Tibial artery (tissue), 4 donors: ENCODE data around the gene NID1.

Experiments used
- DNase-seq, 2 donors: peaks; one replicate each; pipeline ENCODE4 v3.0.0-alpha.2; 2019
- H3K27ac ChIP-seq, 2 donors: fragments of 200-600 bp; sonication (generic) in 1 of 2; 1 replicate in 1 of 2; 2 replicates in 1 of 2; pipeline ENCODE4 v1.5.1; 2018 to 2019; ENCODE audit warnings: mild to moderate bottlenecking in 1 of 2
- H3K27me3 ChIP-seq, 2 donors: fragments of 200-600 bp; sonication (generic) in 1 of 2; one replicate each; pipeline versions ENCODE4 v1.5.1 to v1.6.0; 2016 to 2019
- H3K36me3 ChIP-seq, 3 donors: fragments of 200-600 bp; sonication (generic) in 2 of 3; one replicate each; pipeline ENCODE4 v1.5.1; 2016 to 2019; ENCODE audit warnings: mild to moderate bottlenecking in 2 of 3
- H3K4me1 ChIP-seq, 4 donors: fragments of 200-600 bp; sonication (generic) in 2 of 4; 1 replicate in 3 of 4; 2 replicates in 1 of 4; pipeline ENCODE4 v1.5.1; 2016 to 2019
- H3K4me3 ChIP-seq, 2 donors: fragments of 200-600 bp; sonication (generic) in 1 of 2; 1 replicate in 1 of 2; 2 replicates in 1 of 2; pipeline ENCODE4 v1.5.1; 2018 to 2019; ENCODE audit warnings: mild to moderate bottlenecking in 2 of 2
- H3K9me3 ChIP-seq, 3 donors: fragments of 200-600 bp; sonication (generic) in 1 of 3; one replicate each; pipeline ENCODE4 v1.5.1; 2016 to 2019
- intact Hi-C: fragments of 100-400 bp; cut with DNase I; formaldehyde crosslinking; loops from one replicate; pipeline ENCODE4 v1.15.0; 2023; ENCODE audit warnings: low total_unique reads
- TF ChIP-seq, protein P1 (sequence below), 2 experiments: fragments of 200-600 bp in 1 of 2; fragments of 450-650 bp in 1 of 2; IDR thresholded peaks; one replicate each; pipeline ENCODE4 v1.5.1; 2017 to 2019; ENCODE audit warnings: antibody characterized with exemption in 2 of 2, mild to moderate bottlenecking in 1 of 2, moderate library complexity in 1 of 2

NID1 gene

DNA sequence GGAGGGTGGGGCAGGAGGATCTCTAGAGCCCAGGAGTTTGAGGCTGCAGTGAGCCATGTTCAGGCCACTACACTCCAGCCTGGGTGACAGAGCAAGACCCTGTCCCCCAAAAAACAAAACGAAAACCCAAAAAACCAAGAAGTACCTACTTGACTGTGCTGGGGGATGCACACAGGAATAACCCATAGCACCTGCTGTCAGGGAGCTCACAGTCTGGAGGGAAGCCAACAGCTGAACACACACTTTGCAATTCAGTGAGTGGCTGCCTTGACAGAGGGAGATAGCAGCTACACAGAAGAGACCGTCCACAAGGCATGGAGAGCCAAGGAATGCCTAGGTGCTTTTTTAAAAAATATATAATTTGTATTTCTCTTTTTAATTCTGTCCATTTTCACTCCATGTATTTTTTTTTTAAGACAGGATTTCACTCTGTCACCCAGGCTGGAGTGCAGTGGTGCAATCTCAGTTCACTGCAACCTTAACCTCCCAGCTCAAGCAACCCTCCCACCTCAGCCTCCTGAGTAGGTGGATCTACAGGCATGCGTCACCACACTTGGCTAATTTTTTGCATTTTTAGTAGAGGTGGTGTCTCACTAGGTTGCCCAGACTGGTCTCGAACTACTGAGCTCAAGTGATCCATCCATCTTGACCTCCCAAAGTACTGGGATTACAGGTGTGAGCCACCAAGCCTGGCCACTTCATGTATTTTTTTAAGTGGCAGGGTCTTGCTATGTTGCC lies 68.7 kb downstream of the NID1 start:
- H3K27ac ChIP-seq: no peak overlapping the region
- intact Hi-C loops: no loop called here
- no peaks in the 10 kb centered on the region for H3K4me1 ChIP-seq
- H3K36me3 ChIP-seq: peaks cover 48 to 87% (median 73%) of the 10 kb centered on the region in 3 donors
- no peak for DNase-seq
- no peaks in the 10 kb centered on the region for H3K27me3 ChIP-seq
- H3K9me3 ChIP-seq: no peaks in the 10 kb centered on the region
- TF ChIP-seq, protein P1, sequence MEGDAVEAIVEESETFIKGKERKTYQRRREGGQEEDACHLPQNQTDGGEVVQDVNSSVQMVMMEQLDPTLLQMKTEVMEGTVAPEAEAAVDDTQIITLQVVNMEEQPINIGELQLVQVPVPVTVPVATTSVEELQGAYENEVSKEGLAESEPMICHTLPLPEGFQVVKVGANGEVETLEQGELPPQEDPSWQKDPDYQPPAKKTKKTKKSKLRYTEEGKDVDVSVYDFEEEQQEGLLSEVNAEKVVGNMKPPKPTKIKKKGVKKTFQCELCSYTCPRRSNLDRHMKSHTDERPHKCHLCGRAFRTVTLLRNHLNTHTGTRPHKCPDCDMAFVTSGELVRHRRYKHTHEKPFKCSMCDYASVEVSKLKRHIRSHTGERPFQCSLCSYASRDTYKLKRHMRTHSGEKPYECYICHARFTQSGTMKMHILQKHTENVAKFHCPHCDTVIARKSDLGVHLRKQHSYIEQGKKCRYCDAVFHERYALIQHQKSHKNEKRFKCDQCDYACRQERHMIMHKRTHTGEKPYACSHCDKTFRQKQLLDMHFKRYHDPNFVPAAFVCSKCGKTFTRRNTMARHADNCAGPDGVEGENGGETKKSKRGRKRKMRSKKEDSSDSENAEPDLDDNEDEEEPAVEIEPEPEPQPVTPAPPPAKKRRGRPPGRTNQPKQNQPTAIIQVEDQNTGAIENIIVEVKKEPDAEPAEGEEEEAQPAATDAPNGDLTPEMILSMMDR (IDR thresholded peaks at IDR 0.05): no peak
- no peak overlapping the region for H3K4me3 ChIP-seq

DNA sequence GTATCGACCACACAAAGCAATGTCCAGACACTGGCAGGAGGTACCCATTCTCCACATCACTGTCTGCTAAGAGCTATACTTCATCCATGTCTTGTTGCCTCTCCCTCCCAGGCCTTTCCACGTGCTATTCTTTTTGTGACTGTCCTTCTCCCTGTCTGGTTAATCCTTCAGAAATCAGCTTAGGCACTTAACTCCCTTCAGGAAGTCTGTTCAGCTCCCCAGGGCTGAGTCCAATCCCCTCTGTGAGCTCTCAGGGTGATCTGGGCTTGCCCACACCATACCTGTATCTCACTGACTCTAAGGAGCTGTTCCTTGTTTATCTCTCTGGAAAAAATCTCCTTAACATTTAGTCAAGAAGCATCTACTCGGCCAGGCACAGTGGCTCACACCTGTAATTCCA lies 69.4 kb downstream of the NID1 start:
- no peak overlapping the region for H3K4me3 ChIP-seq
- DNase-seq: no peak
- intact Hi-C loops: no loop called here
- TF ChIP-seq, protein P1 (IDR thresholded peaks at IDR 0.05): no peak
- peaks cover 0 to 5% (median 0%) of the 10 kb centered on the region in 3 donors for H3K9me3 ChIP-seq
- no peaks in the 10 kb centered on the region for H3K4me1 ChIP-seq
- H3K27ac ChIP-seq: no peak overlapping the region
- H3K27me3 ChIP-seq: no peaks in the 10 kb centered on the region
- H3K36me3 ChIP-seq: peaks cover 55 to 87% (median 80%) of the 10 kb centered on the region in 3 donors

- TF ChIP-seq, protein P1 (IDR thresholded peaks at IDR 0.05): no peak
- H3K9me3 ChIP-seq: peaks cover 0 to 12% (median 7%) of the 10 kb centered on the region in 3 donors
- peaks cover 71 to 97% (median 87%) of the 10 kb centered on the region in 3 donors for H3K36me3 ChIP-seq
- no peak overlapping the region for H3K4me3 ChIP-seq
- intact Hi-C loops: no loop called here
- no peaks in the 10 kb centered on the region for H3K4me1 ChIP-seq
- DNase-seq: no peak
- H3K27me3 ChIP-seq: no peaks in the 10 kb centered on the region
- H3K27ac ChIP-seq: no peak overlapping the region
Observed at GRCh38 chr1:235993652-235994051, 71.2 kb downstream of the NID1 start.

DNA sequence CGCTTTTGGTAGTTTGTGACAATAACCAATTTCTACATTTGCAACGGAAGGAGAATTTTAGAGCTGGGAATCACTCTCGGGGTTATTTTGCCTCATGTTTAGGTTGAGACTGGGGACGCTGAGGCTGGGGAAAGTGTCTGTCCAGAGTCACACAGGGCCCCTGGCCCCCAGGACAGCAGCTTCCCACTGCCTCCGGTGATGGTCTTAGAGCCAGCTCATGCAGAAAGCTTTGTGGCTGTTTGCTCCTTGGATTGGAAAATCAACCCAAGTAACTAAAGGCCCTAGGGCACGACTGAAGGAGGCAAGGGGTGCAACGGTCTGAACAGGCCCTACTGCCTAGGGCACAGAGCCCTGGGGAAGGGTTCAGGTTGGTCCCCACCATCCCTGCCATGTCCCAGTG lies 72.0 kb downstream of the NID1 start:
- Histone ChIP-seq H3K36me3 (peaks cover 69 to 95% (median 91%) of the 10 kb centered on the region in 3 donors), H3K27me3 (no peaks in the 10 kb centered on the region), H3K27ac (no peak overlapping the region), H3K4me3 (no peak overlapping the region), H3K9me3 (peaks cover 0 to 12% (median 7%) of the 10 kb centered on the region in 3 donors), H3K4me1 (no peaks in the 10 kb centered on the region)
- DNase-seq: no peak
- intact Hi-C loops: no loop called here
- TF ChIP-seq, protein P1 (IDR thresholded peaks at IDR 0.05): no peak

DNA sequence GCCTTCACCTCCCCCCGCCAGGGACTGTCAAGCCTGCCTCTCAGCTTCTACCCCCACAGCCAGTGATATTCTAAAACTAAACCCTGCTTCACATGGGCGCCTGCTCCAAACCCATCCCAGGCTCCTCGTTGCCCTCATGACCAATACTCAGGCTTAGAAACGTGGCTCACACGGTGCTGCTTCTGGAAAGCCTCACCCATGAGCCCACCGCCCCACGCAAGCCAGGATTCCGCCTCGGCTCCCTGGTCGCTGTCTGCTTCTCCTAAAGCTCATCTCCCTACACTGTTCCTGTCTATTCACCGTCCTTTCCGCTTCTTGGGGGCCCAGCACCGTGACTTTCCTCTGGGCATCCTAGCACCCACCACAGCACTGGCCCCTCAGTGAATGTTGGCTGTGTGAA lies 72.5 kb downstream of the NID1 start:
- intact Hi-C loops: no loop called here
- H3K4me1 ChIP-seq: no peaks in the 10 kb centered on the region
- H3K36me3 ChIP-seq: peaks cover 64 to 95% (median 87%) of the 10 kb centered on the region in 3 donors
- peaks cover 0 to 12% (median 7%) of the 10 kb centered on the region in 3 donors for H3K9me3 ChIP-seq
- DNase-seq: no peak
- TF ChIP-seq, protein P1 (IDR thresholded peaks at IDR 0.05): no peak
- no peaks in the 10 kb centered on the region for H3K27me3 ChIP-seq
- H3K27ac ChIP-seq: no peak overlapping the region
- no peak overlapping the region for H3K4me3 ChIP-seq
